ENCODE results near the gene PRKG1.

The PRKG1 gene

GRCh38 chr10:51300617-51301304 lies 226.5 kb downstream of the PRKG1 start:
- no peak overlapping the region for H3K4me3 ChIP-seq (replicated peaks; ENCODE audit: insufficient read depth, low read length)
- DNase-seq (ENCODE audit: low read depth in 1 of 2, low spot score in 1 of 2): no peak

GRCh38 chr10:51301644-51302043 lies 227.4 kb downstream of the PRKG1 start:
- TF ChIP-seq CTCF (IDR thresholded peaks at IDR 0.05; ENCODE audit: insufficient read depth, low read length) (no peak), POLR2AphosphoS5 (IDR thresholded peaks at IDR 0.05; ENCODE audit: low read depth) (no peak), SPI1 (IDR thresholded peaks at IDR 0.05; ENCODE audit: borderline replicate concordance, low read depth) (no peak), GABPA (IDR thresholded peaks at IDR 0.05; ENCODE audit: low read depth) (no peak), REST (IDR thresholded peaks at IDR 0.05; ENCODE audit: insufficient replicate concordance, low read depth) (no peak)
- Histone ChIP-seq H3K4me3 (replicated peaks; ENCODE audit: insufficient read depth, low read length) (no peak overlapping the region), H3K27me3 (ENCODE audit: insufficient read depth, poor library complexity, severe bottlenecking) (no peaks in the 10 kb centered on the region), H3K27ac (replicated peaks) (no peak overlapping the region)
- no peak for DNase-seq (ENCODE audit: low read depth in 1 of 2, low spot score in 1 of 2)

More at GRCh38 chr10:51300617-51301304, 226.5 kb downstream of the PRKG1 start:
- no peak overlapping the region for H3K27ac ChIP-seq (replicated peaks)
- TF ChIP-seq GABPA (IDR thresholded peaks at IDR 0.05; ENCODE audit: low read depth) (no peak), CTCF (IDR thresholded peaks at IDR 0.05; ENCODE audit: insufficient read depth, low read length) (no peak), SPI1 (IDR thresholded peaks at IDR 0.05; ENCODE audit: borderline replicate concordance, low read depth) (no peak), REST (IDR thresholded peaks at IDR 0.05; ENCODE audit: insufficient replicate concordance, low read depth) (no peak), POLR2AphosphoS5 (IDR thresholded peaks at IDR 0.05; ENCODE audit: low read depth) (no peak)
- no peaks in the 10 kb centered on the region for H3K27me3 ChIP-seq (ENCODE audit: insufficient read depth, poor library complexity, severe bottlenecking)

- TF ChIP-seq POLR2AphosphoS5 (IDR thresholded peaks at IDR 0.05; ENCODE audit: low read depth) (no peak), REST (IDR thresholded peaks at IDR 0.05; ENCODE audit: insufficient replicate concordance, low read depth) (no peak), CTCF (IDR thresholded peaks at IDR 0.05; ENCODE audit: insufficient read depth, low read length) (no peak), GABPA (IDR thresholded peaks at IDR 0.05; ENCODE audit: low read depth) (no peak), SPI1 (IDR thresholded peaks at IDR 0.05; ENCODE audit: borderline replicate concordance, low read depth) (no peak)
- H3K27me3 ChIP-seq (ENCODE audit: insufficient read depth, poor library complexity, severe bottlenecking): no peaks in the 10 kb centered on the region
- DNase-seq (ENCODE audit: low read depth in 1 of 2, low spot score in 1 of 2): no peak
- no peak overlapping the region for H3K27ac ChIP-seq (replicated peaks)
- no peak overlapping the region for H3K4me3 ChIP-seq (replicated peaks; ENCODE audit: insufficient read depth, low read length)
Observed at GRCh38 chr10:51302316-51302715, 228.0 kb downstream of the PRKG1 start.

Data from HL-60 (cell line).